A549 (cell line): ENCODE results near the gene HP1BP3. TPM values are rescaled to one million over a fixed set of nuclear protein-coding genes. Genes with fewer than 3 reads are reported as not detected.

Experiments
- ATAC-seq, 2 experiments: fragments of 200-7000 bp in 1 of 2; fragments of >200 bp in 1 of 2; cut with Nextera tagmentation in 1 of 2; cut with Tn5 transposase in 1 of 2; 3 replicates each; pipeline versions ENCODE4 v1.8.0 to v1.9.1; 2018 to 2020; ENCODE audit warnings: mild to moderate bottlenecking in 1 of 2, moderate library complexity in 1 of 2
- CTCF ChIA-PET: fragments of 300-600 bp; sonication (Branson Sonifier 250); formaldehyde crosslinking; extraction: SDS; loops from one replicate; lab custom pipeline; 2021; ENCODE audit warnings: antibody characterized with exemption, inconsistent platforms; lab: Yijun Ruan, JAX
- POLR2A ChIA-PET: fragments of 350-600 bp; formaldehyde crosslinking; extraction: SDS; loops from one replicate; lab custom pipeline; 2021; ENCODE audit warnings: antibody characterized with exemption, inconsistent platforms; lab: Yijun Ruan, JAX
- DNase-seq, 2 experiments: peaks; one replicate each; pipeline versions ENCODE4 v3.0.0 to v3.0.0-alpha.2; 2011 to 2016; ENCODE audit warnings: low read depth in 1 of 2, low spot score in 1 of 2
- FAIRE-seq: peaks from 2 replicates; lab custom pipeline; 2011; peaks lifted over from hg19 to GRCh38; lab: Jason Lieb, UNC
- H3K27ac ChIP-seq, 2 experiments: fragments of >200 bp; sonication (Bioruptor Twin); formaldehyde crosslinking; 3 replicates each; pipeline ENCODE4 v1.5.1; 2016 to 2017
- H3K4me1 ChIP-seq: fragments of >200 bp; sonication (Bioruptor Twin); formaldehyde crosslinking; 3 replicates; pipeline ENCODE4 v1.6.1; 2016
- H3K4me2 ChIP-seq: fragments of >200 bp; sonication (Bioruptor Twin); formaldehyde crosslinking; 3 replicates; pipeline ENCODE4 v1.6.1; 2016
- H3K4me3 ChIP-seq: fragments of >200 bp; sonication (Bioruptor Twin); formaldehyde crosslinking; 3 replicates; pipeline ENCODE4 v1.5.1; 2016
- H3K9me3 ChIP-seq: fragments of >200 bp; sonication (Bioruptor Twin); formaldehyde crosslinking; 3 replicates; pipeline ENCODE4 v1.6.1; 2016
- ATOH8 ChIP-seq: fragments of 250-450 bp; sonication (Bioruptor Pico); IDR thresholded peaks from 2 replicates; pipeline ENCODE4 v1.5.0; 2020; ENCODE audit warnings: low read depth, mild to moderate bottlenecking, moderate library complexity
- BCL3 ChIP-seq: fragments of >200 bp; sonication (Bioruptor Twin); formaldehyde crosslinking; IDR thresholded peaks from 3 replicates; pipeline ENCODE4 v1.6.1; 2016
- CHD2 ChIP-seq: fragments of 150-350 bp; IDR thresholded peaks from 2 replicates; pipeline ENCODE4 v1.6.1; 2014; ENCODE audit warnings: low read length; ENCODE audit not compliant: partially characterized antibody
- E2F6 ChIP-seq: IDR thresholded peaks from 2 replicates; pipeline ENCODE4 v1.6.1; 2012; ENCODE audit warnings: low read depth, borderline replicate concordance
- EHF ChIP-seq: fragments of 250-450 bp; sonication (Bioruptor Pico); IDR thresholded peaks from 2 replicates; pipeline ENCODE4 v1.5.0; 2020; ENCODE audit warnings: mild to moderate bottlenecking
- ELK1 ChIP-seq: fragments of 150-350 bp; IDR thresholded peaks from 2 replicates; pipeline ENCODE4 v1.6.1; 2014; ENCODE audit warnings: low read depth, mild to moderate bottlenecking, low read length
- ESRRA ChIP-seq: fragments of 150-350 bp; IDR thresholded peaks from 2 replicates; pipeline ENCODE4 v1.6.1; 2014; ENCODE audit warnings: mild to moderate bottlenecking, low read length, borderline replicate concordance
- HDAC2 ChIP-seq: fragments of 200-600 bp; sonication (generic); IDR thresholded peaks from 2 replicates; pipeline ENCODE4 v1.6.1; 2016
- HEYL ChIP-seq: fragments of 250-450 bp; sonication (Bioruptor Pico); IDR thresholded peaks from 2 replicates; pipeline ENCODE4 v1.8.0; 2021; ENCODE audit warnings: mild to moderate bottlenecking, moderate library complexity
- HOXB13 ChIP-seq: fragments of 250-450 bp; sonication (Bioruptor Pico); IDR thresholded peaks from 2 replicates; pipeline ENCODE4 v1.5.0; 2020; ENCODE audit warnings: low read depth, mild to moderate bottlenecking, moderate library complexity
- JUN ChIP-seq, 2 experiments: fragments of >200 bp; sonication (Bioruptor Twin); formaldehyde crosslinking; IDR thresholded peaks; 2 replicates in 1 of 2; 3 replicates in 1 of 2; pipeline ENCODE4 v1.6.1; 2016 to 2017
- KDM1A ChIP-seq: fragments of 200-600 bp; sonication (generic); IDR thresholded peaks from 2 replicates; pipeline ENCODE4 v1.6.1; 2016; ENCODE audit warnings: low read depth, mild to moderate bottlenecking
- MAZ ChIP-seq: fragments of 150-350 bp; IDR thresholded peaks from 2 replicates; pipeline ENCODE4 v1.6.1; 2014; ENCODE audit warnings: antibody characterized with exemption, low read depth, low read length, borderline replicate concordance
- NFE2L2 ChIP-seq: fragments of 150-350 bp; conservative IDR thresholded peaks from 2 replicates; pipeline ENCODE4 v1.6.1; 2014; ENCODE audit warnings: low read length
- NR3C1 ChIP-seq: fragments of >200 bp; sonication (Bioruptor Twin); formaldehyde crosslinking; IDR thresholded peaks from 3 replicates; pipeline ENCODE4 v1.6.1; 2017
- PBX3 ChIP-seq: IDR thresholded peaks from 2 replicates; pipeline ENCODE4 v1.6.1; 2012
- PHF8 ChIP-seq: fragments of 200-600 bp; sonication (generic); IDR thresholded peaks from 2 replicates; pipeline ENCODE4 v1.6.1; 2016; ENCODE audit warnings: low read depth, mild to moderate bottlenecking, antibody characterized with exemption, moderate library complexity, borderline replicate concordance
- POLR2A ChIP-seq: IDR thresholded peaks from 2 replicates; pipeline ENCODE4 v1.6.1; 2012; ENCODE audit warnings: mild to moderate bottlenecking, low read length
- POLR2AphosphoS2 ChIP-seq: conservative IDR thresholded peaks from 2 replicates; pipeline ENCODE4 v1.6.1; 2012; ENCODE audit warnings: low read length, improper control_type of control experiment, inconsistent platforms
- RARB ChIP-seq: fragments of 250-450 bp; sonication (Bioruptor Pico); IDR thresholded peaks from 2 replicates; pipeline ENCODE4 v1.8.0; 2021; ENCODE audit warnings: mild to moderate bottlenecking, moderate library complexity
- RNF2 ChIP-seq: fragments of 200-600 bp; sonication (generic); IDR thresholded peaks from 2 replicates; pipeline ENCODE4 v1.6.1; 2016; ENCODE audit warnings: low read depth, mild to moderate bottlenecking, antibody characterized with exemption, moderate library complexity, borderline replicate concordance
- ZNF302 ChIP-seq: fragments of 250-450 bp; sonication (Bioruptor Pico); IDR thresholded peaks from 2 replicates; pipeline ENCODE4 v1.9.0; 2021; ENCODE audit warnings: inconsistent platforms, mild to moderate bottlenecking, moderate library complexity
- WGBS: methylation state at CpG from one replicate; pipeline ENCODE4 v1.1.6; 2017; ENCODE audit errors: missing lambda C conversion rate; 5-methylcytosine and 5-hydroxymethylcytosine counted together
- polyA plus RNA-seq, 4 experiments: library from polyadenylated mRNA; depleted of rRNA in 3 of 4; stranded (reverse); fragments of >200 nt; fragmentation: RNase III in 1 of 4; extraction: RNeasy Plus Mini Kit Qiagen cat#74134 plus additional on column Dnase treatment in 1 of 4; gene quantifications; 2 replicates in 3 of 4; 3 replicates in 1 of 4; pipeline ENCODE4 v1.2.3, GENCODE V29; 2011 to 2017
- TF ChIP-seq, protein P1 (sequence below): fragments of 450-650 bp; IDR thresholded peaks from 2 replicates; pipeline ENCODE4 v1.6.1; 2014; ENCODE audit warnings: antibody characterized with exemption
- TF ChIP-seq, protein P2 (sequence below): fragments of >200 bp; sonication (Bioruptor Twin); formaldehyde crosslinking; IDR thresholded peaks from 2 replicates; pipeline ENCODE4 v1.6.1; 2016

Gene HP1BP3
- polyA plus RNA-seq, 2 of the 4 experiments (the other 2 are of a cell fraction), result 159 to 214 TPM

GRCh38 chr1:20821466-20821865 is 34.4 kb upstream of the HP1BP3 start:
- Histone ChIP-seq H3K9me3 (no peaks in the 10 kb centered on the region), H3K4me3 (no peak overlapping the region)
- POLR2A ChIA-PET, result no interaction called here
- FAIRE-seq (no peak), ATAC-seq (no peak), DNase-seq (no peak)
- WGBS, result 45% methylated on average over 2 of the region's 2 CpGs
- TF ChIP-seq, protein P1, sequence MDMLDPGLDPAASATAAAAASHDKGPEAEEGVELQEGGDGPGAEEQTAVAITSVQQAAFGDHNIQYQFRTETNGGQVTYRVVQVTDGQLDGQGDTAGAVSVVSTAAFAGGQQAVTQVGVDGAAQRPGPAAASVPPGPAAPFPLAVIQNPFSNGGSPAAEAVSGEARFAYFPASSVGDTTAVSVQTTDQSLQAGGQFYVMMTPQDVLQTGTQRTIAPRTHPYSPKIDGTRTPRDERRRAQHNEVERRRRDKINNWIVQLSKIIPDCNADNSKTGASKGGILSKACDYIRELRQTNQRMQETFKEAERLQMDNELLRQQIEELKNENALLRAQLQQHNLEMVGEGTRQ, result no peak
- TF ChIP-seq NR3C1, result no peak
- TF ChIP-seq PHF8, result no peak
- TF ChIP-seq EHF, result no peak
- no peak for TF ChIP-seq POLR2AphosphoS2
- TF ChIP-seq BCL3, result no peak
- TF ChIP-seq HOXB13 (CRISPR knock-in tag), result no peak
- TF ChIP-seq NFE2L2, result no peak
- no peak for TF ChIP-seq CHD2
- no peak for TF ChIP-seq HEYL
- TF ChIP-seq, all 56 proteins: peak for 0
- CTCF ChIA-PET, result no interaction called here
- no peak overlapping the region for H3K27ac ChIP-seq
- no peak overlapping the region for H3K4me2 ChIP-seq
- H3K4me1 ChIP-seq, result 0 out of 3 replicates have a peak, but pooled peaks cover 3% of the 10 kb centered on the region

DNA sequence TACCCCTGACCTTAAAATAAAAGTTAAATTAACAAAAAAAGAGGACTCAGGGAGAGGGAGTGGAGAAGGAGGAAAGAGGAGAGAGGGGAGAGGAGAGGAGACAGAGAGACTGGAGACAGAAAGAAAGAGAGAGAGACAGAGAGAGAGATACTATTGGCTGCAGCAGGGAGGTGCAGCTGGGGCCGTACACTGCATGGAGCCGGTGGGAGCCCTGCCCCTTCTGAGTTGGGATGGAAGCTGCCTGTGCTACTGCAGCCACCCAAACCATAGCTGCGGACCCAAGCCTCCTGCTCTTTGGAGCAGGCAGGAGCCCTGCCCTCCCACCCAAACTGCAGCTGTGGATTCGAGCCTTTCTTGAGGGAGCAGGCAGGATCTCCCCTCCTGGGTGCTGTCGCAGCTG is 32.7 kb upstream of the HP1BP3 start:
- ATAC-seq (peak in 1 of 2 experiments; percentile 61; a peak in 4 of 6 replicates), DNase-seq (no peak), FAIRE-seq (no peak)
- POLR2A ChIA-PET, result no interaction called here
- CTCF ChIA-PET, result interaction anchor here (0.6 kb wide), 1 partner anchor 11 kb away, joined by 4 read pairs; no protein-coding TSS in a partner anchor
- H3K4me3 ChIP-seq, result no peak overlapping the region
- no peaks in the 10 kb centered on the region for H3K9me3 ChIP-seq
- no peak overlapping the region for H3K27ac ChIP-seq
- TF ChIP-seq RNF2 (no peak), KDM1A (no peak), RARB (CRISPR knock-in tag) (no peak), ELK1 (no peak), JUN (IDR thresholded peaks at IDR 0.05) (no peak), ESRRA (no peak), HDAC2 (no peak), MAZ (no peak)
- TF ChIP-seq, protein P2, sequence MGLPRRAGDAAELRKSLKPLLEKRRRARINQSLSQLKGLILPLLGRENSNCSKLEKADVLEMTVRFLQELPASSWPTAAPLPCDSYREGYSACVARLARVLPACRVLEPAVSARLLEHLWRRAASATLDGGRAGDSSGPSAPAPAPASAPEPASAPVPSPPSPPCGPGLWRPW, result no peak
- no peak overlapping the region for H3K4me2 ChIP-seq
- 79% methylated on average over 2 of the region's 5 CpGs for WGBS
- H3K4me1 ChIP-seq, result 0 out of 3 replicates have a peak, but pooled peaks cover 3% of the 10 kb centered on the region

GRCh38 chr1:20814534-20814871 is 27.4 kb upstream of the HP1BP3 start:
- POLR2A ChIA-PET, result no interaction called here
- DNase-seq (no peak), ATAC-seq (no peak), FAIRE-seq (no peak)
- Histone ChIP-seq H3K4me1 (peaks cover 13% of the 10 kb centered on the region), H3K27ac (peak overlapping the region in 1 of 2 experiments; percentile 57; a peak in 2 of 6 replicates), H3K4me2 (peak overlapping the region; percentile 58), H3K9me3 (no peaks in the 10 kb centered on the region), H3K4me3 (no peak overlapping the region)
- CTCF ChIA-PET, result no interaction called here
- WGBS, result no CpG with 5 or more reads among the region's 4 CpGs
- no peak for TF ChIP-seq BCL3
- no peak for TF ChIP-seq ZNF302 (CRISPR knock-in tag)
- TF ChIP-seq, protein P2, result no peak
- TF ChIP-seq PBX3, result no peak
- TF ChIP-seq POLR2A, result no peak
- TF ChIP-seq E2F6, result no peak
- TF ChIP-seq ATOH8, result no peak
